Keratinocyte (primary cell): ENCODE results near the gene SDR9C7. TPM values are rescaled to one million over a fixed set of nuclear protein-coding genes. Genes with fewer than 3 reads are reported as not detected.

Experiments
- DNase-seq: peaks from one replicate; pipeline ENCODE4 v3.0.0-alpha.2; 2011; ENCODE audit warnings: low read depth, missing footprints, low spot score
- FAIRE-seq: peaks from 2 replicates; lab custom pipeline; 2011; peaks lifted over from hg19 to GRCh38; lab: Jason Lieb, UNC
- H2AFZ ChIP-seq: 2 replicates; pipeline ENCODE4 v1.6.0; 2012; ENCODE audit warnings: low read length, control low read depth, inconsistent platforms; ENCODE audit not compliant: control insufficient read depth
- H3K27ac ChIP-seq: 2 replicates; pipeline ENCODE4 v1.5.1; 2011; ENCODE audit warnings: low read length; ENCODE audit not compliant: control insufficient read depth, insufficient read depth
- H3K27me3 ChIP-seq: 3 replicates; pipeline ENCODE4 v1.6.0; 2011; ENCODE audit warnings: low read length; ENCODE audit not compliant: control insufficient read depth, insufficient read depth; ENCODE audit errors: extremely low read depth
- H3K36me3 ChIP-seq, 2 experiments: 2 replicates in 1 of 2; 3 replicates in 1 of 2; pipeline ENCODE4 v1.5.1; 2011; ENCODE audit warnings: low read length in 2 of 2, mild to moderate bottlenecking in 1 of 2; ENCODE audit not compliant: control insufficient read depth in 2 of 2, insufficient read depth in 2 of 2; ENCODE audit errors: extremely low read depth in 1 of 2
- H3K4me1 ChIP-seq: 3 replicates; pipeline ENCODE4 v1.5.1; 2011; ENCODE audit warnings: low read length; ENCODE audit not compliant: control insufficient read depth, insufficient read depth; ENCODE audit errors: extremely low read depth
- H3K4me2 ChIP-seq: 3 replicates; pipeline ENCODE4 v1.6.0; 2011; ENCODE audit warnings: low read depth, low read length; ENCODE audit not compliant: control insufficient read depth, insufficient read depth; ENCODE audit errors: extremely low read depth
- H3K4me3 ChIP-seq, 3 experiments: fragments of 200-600 bp in 1 of 3; sonication (generic) in 1 of 3; 2 replicates in 2 of 3; 3 replicates in 1 of 3; pipeline ENCODE4 v1.5.1; 2011 to 2016; ENCODE audit warnings: low read length in 3 of 3, mild to moderate bottlenecking in 3 of 3, control low read depth in 2 of 3, inconsistent platforms in 1 of 3, low read depth in 1 of 3, mixed read lengths in 1 of 3, mixed run types in 1 of 3, moderate library complexity in 1 of 3; ENCODE audit not compliant: control insufficient read depth in 2 of 3, insufficient read depth in 2 of 3; ENCODE audit errors: extremely low read depth in 1 of 3
- H3K79me2 ChIP-seq: 2 replicates; pipeline ENCODE4 v1.6.0; 2012; ENCODE audit warnings: low read length; ENCODE audit not compliant: control insufficient read depth, insufficient read depth
- H3K9ac ChIP-seq: 3 replicates; pipeline ENCODE4 v1.6.0; 2011; ENCODE audit warnings: low read length; ENCODE audit not compliant: control insufficient read depth, insufficient read depth; ENCODE audit errors: extremely low read depth
- H3K9me1 ChIP-seq: 3 replicates; pipeline ENCODE4 v1.6.0; 2011; ENCODE audit warnings: low read length; ENCODE audit not compliant: control insufficient read depth, insufficient read depth; ENCODE audit errors: extremely low read depth
- H3K9me3 ChIP-seq: 2 replicates; pipeline ENCODE4 v1.5.1; 2012; ENCODE audit warnings: low read depth, low read length; ENCODE audit not compliant: control insufficient read depth
- H4K20me1 ChIP-seq: 3 replicates; pipeline ENCODE4 v1.6.0; 2011; ENCODE audit warnings: low read length; ENCODE audit not compliant: control insufficient read depth, insufficient read depth; ENCODE audit errors: extremely low read depth
- CTCF ChIP-seq, 3 experiments: IDR thresholded peaks in 1 of 3; conservative IDR thresholded peaks in 1 of 3; optimal IDR thresholded peaks in 1 of 3; 2 replicates in 2 of 3; 3 replicates in 1 of 3; pipeline versions ENCODE3 to v1.5.1; 2011; ENCODE audit warnings: low read length in 3 of 3, mild to moderate bottlenecking in 3 of 3, moderate library complexity in 2 of 3, control low read depth in 1 of 3, inconsistent platforms in 1 of 3; ENCODE audit not compliant: insufficient read depth in 2 of 3; ENCODE audit errors: extremely low read depth in 1 of 3
- EZH2 ChIP-seq: IDR thresholded peaks from one replicate; pipeline ENCODE4 v1.6.1; 2012; ENCODE audit warnings: inconsistent platforms, mild to moderate bottlenecking, low read length, moderate library complexity
- dilution Hi-C: fragments of 300-500 bp; cut with MboI; formaldehyde crosslinking; loops from one replicate; pipeline ENCODE4 v1.7.0; 2020; ENCODE audit warnings: low sequenced_read_pairs; ENCODE audit not compliant: extremely low pct_ligation_motif_present
- polyA plus RNA-seq, 5 experiments: library from polyadenylated mRNA; depleted of rRNA in 3 of 5; stranded (reverse) in 3 of 5; stranded (forward) in 1 of 5; unstranded in 1 of 5; fragments of >200 nt; gene quantifications; 1 replicate in 1 of 5; 2 replicates in 3 of 5; 3 replicates in 1 of 5; pipeline versions ENCODE4 v1.2.1 to v1.2.3, GENCODE V29; 2011 to 2012; ENCODE audit warnings: missing spikeins in 2 of 5, low read depth in 1 of 5, low replicate concordance in 1 of 5

Gene SDR9C7
- polyA plus RNA-seq, 1 donor (not counting 4 experiments of a cell fraction or from before 2014, with no cell fraction given), result 1.3 TPM

- DNase-seq, result no peak
- Histone ChIP-seq H3K4me1 (peaks cover 14% of the 10 kb centered on the region), H3K27me3 (no peaks in the 10 kb centered on the region), H3K4me3 (no peak overlapping the region), H2AFZ (no peak overlapping the region), H4K20me1 (no peaks in the 10 kb centered on the region), H3K79me2 (no peaks in the 10 kb centered on the region), H3K9me1 (no peaks in the 10 kb centered on the region), H3K9ac (no peak overlapping the region), H3K27ac (no peak overlapping the region), H3K4me2 (no peak overlapping the region), H3K36me3 (no peaks in the 10 kb centered on the region), H3K9me3 (no peaks in the 10 kb centered on the region)
- dilution Hi-C loops, result no loop called here
- TF ChIP-seq EZH2 (no peak), CTCF (optimal IDR thresholded peaks at IDR 0.05 in 1 of 3, IDR thresholded peaks at IDR 0.05 in 1 of 3, conservative IDR thresholded peaks at IDR 0.05 in 1 of 3; ENCODE audit: extremely low read depth in 1 of 3, insufficient read depth in 2 of 3, low read length in 3 of 3) (no peak)
- FAIRE-seq, result no peak
Observed at GRCh38 chr12:56980941-56981530, 46.8 kb upstream of the SDR9C7 start.

DNA sequence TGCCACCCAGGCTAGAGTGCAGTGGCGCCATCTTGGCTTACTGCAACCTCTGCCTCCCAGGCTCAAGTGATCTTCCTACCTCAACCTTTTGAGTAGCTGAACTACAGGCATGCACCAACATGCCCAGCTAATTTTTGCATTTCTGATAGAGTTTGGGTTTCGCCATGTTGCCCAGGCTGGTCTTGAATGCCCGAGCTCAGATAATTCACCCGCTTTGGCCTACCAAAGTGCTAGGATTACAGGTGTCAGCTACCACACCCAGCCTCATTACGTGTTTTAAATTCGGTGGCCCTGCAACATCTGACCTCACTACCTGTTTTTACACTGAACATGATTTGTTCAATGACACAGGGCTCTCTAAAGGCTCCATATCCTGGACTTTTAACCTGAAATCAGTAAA is 46.1 kb upstream of the SDR9C7 start:
- Histone ChIP-seq H3K4me1 (peaks cover 10% of the 10 kb centered on the region), H3K4me3 (no peak overlapping the region), H3K79me2 (no peaks in the 10 kb centered on the region), H2AFZ (peak overlapping the region; percentile 6), H3K4me2 (peak overlapping the region; percentile 10), H3K36me3 (no peaks in the 10 kb centered on the region), H3K9ac (no peak overlapping the region), H3K27ac (no peak overlapping the region), H3K27me3 (no peaks in the 10 kb centered on the region), H3K9me3 (no peaks in the 10 kb centered on the region), H4K20me1 (no peaks in the 10 kb centered on the region), H3K9me1 (no peaks in the 10 kb centered on the region)
- FAIRE-seq (no peak), DNase-seq (no peak)
- TF ChIP-seq CTCF (optimal IDR thresholded peaks at IDR 0.05 in 1 of 3, IDR thresholded peaks at IDR 0.05 in 1 of 3, conservative IDR thresholded peaks at IDR 0.05 in 1 of 3; ENCODE audit: extremely low read depth in 1 of 3, insufficient read depth in 2 of 3, low read length in 3 of 3) (no peak), EZH2 (no peak)
- dilution Hi-C loops, result no loop called here
